NCI-H446 (cell line): Measurements from ENCODE around the gene TMEM123.
A peak's percentile ranks its signal among the peaks of the same experiment; 100 is the strongest.

Experiments
- DNase-seq, 2 experiments: peaks; one replicate each; lab custom pipeline; 2025; lab: John Stamatoyannopoulos, UW

The TMEM123 gene

DNA sequence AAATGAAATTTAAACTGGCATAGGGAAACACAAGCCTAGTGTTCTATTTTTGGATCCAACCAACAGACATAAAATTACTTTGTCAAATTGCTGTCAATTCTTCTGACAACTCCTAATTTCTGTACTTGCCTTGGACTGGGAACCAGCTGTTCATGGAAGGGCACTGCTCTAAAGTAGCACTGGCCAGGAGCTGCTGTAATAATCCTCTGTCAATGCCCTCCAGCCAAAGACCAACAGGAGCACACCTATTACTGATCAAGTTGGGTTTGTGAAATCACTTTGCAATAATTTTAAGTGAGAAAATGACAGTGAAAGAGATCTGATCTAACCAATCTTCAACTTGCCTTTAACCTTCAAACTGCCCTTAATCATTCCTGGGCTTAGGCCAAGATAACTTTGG, 18.9 kb upstream of the TMEM123 start:
- no peak for DNase-seq

DNA sequence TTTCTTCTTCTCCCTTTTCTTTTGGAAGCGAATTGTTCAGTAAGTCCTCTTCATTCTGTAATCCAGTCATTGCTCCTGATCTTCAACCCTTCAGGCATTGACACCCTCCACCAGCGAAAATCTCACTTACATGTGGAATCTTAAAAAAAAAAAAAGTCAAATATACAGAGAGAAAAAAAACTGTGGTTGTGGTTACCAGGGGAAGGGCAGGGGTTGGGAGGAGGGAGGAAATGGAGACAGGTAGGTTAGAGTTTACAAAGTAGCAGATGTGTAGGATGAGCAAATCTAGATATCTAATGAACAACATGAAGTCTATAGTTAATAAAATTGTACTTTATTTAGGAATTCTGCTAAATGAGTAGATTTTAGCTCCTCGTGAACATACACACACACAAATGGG, 17.7 kb upstream of the TMEM123 start:
- no peak for DNase-seq

DNA sequence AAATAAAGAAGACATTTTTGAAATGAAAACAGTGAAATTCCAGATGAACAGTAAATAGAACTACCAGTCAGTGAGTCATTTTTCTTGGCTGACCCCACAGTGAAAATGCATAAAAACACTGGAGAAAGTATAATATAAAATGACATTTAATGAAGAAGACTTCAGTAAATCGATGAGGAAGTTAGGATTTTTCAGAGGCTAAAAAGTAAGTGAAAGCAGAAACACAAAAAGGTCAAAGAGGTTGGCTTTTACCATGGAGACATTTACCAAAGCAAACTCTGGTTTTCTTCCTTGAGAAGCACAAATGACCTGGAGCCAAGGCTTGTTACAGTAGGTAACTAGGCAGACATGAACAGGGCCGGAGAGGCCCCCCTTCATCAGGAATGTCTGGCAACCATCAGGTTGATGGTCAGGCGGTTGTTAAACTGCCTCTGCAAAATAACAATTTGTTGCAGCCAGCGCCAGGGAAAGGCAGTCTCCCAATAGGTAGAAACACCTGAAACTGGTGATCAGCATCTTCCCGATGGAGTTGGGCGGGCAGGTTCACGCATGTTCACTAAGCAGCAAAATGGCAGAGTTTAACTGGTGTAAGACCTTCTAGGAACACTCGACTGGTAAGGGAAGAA, 16.7 kb upstream of the TMEM123 start:
- no peak for DNase-seq

DNA sequence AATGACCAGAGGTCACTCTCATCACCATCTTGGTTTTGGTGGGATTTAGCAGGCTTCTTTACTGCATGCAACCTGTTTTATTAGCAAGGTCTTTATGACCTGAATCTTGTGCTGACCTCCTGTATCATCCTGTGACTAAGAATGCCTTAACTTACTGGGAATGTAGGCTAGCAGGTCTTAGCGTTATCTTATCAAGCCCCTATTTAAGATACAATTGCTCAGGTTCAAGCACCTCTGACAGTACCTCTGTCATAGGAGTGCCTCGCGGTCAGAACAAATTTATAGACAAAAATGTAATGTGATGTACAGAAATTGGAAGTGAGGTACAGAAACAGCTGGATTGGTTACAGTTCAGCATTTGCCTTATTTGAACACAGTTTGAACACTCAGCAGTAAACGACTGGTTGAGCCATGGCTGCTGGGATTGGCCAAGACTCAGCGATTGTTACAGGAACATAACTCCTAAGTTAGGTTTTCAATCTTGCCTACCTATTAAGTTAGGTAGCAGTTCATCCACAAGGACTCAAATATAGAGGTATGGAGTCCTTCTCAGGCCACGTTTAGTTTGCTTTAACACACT, 16.1 kb upstream of the TMEM123 start:
- DNase-seq: no peak

DNA sequence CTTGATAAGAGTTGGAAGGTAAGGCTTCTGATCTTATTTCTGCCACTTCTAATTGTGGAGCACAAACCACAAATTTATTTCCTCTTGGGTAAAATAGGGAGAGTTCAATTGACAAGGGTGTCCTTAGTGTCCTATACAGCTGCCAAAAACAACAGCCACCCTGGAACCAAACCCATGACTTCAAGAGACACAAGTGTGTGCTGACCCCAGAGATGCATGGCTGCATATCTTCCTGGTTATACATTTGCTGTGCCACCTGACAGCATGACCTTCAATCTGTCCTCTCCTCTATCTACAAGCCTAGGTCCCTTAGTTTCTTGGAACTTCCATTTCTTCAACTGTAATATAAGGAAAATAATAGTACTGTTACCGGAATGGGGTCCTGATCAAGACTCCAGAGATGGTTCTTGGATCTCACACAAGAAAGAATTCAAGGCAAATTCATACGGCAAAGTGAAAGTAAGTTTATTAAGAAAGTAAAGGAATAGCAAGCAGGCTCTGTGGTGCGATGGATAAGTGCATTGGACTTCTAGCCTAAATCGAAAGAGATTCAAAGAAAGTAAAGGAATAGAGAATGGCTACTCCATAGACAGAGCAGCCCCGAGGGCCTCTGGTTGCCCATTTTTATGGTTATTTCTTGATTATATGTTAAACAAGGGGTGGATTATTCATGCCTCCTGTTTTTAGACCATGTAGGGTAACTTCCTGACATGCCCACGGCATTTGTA, 15.5 kb upstream of the TMEM123 start:
- no peak for DNase-seq

DNA sequence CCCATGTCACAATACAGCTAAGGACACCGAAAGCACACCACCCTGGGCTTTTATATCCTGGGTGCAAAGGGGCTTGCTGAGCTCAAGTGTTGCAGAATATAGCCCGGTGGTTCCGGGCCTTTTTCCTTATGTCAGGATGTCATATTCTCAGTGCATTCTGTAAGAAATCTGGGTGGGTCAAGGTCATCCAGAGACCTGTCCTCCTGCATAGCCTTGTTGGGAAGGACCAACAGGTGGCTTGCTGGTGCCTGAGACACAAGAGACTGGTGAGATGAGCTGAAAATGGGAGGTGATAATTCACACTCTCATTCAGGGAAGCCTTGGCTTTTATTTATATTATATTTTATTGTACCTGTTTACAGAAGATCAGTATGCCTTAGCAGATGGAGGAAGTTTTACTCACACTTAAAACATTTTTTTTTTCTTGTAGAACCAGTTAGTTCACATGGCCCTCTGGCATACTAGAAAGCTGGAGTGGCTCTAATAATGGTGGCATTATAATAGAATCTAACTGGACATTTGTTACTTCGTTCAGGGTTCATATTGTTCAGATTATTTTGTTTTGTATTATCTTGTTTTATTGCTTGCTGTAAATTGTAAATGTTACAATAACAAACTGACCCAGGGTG, 14.6 kb upstream of the TMEM123 start:
- no peak for DNase-seq

DNA sequence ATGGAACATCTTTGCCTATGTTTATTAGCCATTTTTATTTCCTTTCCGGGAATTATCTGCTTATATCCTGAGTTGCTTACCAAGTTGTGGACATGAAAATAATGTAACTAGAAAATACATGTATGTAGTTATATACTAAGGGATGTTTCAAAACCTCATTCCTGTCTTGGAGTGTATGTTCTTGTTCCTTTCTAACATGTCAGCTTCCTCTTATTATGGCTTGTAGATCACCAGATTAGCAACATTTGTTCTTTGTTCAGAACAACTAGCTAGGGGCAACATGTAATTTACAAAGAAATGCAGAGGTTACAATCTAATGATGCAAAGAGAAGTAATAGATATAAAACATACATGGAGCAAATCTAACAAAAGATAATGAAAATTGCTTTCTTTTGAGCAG, 13.1 kb upstream of the TMEM123 start:
- DNase-seq: no peak

DNA sequence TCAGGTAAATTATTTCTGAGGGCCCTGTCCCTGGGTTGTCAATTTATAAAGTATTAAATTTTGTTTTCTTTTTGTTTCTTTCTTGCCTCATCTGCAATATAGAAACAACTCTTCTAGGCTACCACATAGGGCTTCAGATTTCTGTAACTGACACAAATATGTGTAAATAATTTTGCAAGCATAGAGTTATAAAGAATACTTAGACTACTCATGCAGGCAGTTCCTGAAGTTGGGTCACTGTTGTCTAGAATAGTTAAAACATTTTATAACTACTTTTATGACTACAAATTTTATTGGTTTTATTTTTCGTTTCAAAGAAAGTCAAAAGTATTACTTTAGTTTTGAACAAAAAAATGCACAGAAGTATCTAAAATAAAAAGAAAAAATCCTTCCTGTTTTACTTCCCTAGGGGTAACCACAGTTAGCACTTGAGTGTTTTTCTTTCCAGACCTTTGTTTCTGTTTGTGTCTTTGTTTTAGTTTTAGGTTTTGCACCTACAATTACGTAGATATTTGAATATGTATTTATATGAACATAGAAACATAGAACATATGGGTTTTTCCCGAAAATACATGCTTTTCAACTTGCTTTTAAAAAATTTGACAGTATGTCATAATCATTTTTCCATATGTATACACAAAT, 12.4 kb upstream of the TMEM123 start:
- no peak for DNase-seq

DNA sequence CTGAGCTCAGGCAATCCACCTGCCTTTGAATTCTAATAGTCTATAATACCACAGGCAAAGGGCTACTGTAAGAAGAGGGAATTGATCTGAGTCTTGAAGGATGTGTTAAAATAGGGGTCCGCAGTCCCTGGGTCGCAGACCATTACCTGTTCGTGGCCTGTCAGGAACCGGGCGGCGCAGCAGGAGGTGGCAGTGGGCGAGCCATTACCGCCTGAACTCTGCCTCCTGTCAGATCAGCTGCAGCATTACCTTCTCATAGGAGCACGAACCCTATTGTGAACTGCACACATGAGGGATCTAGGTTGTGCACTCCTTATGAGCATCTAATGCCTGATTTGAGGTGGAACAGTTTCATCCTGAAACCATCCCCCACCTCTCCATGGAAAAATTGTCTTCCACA, 11.5 kb upstream of the TMEM123 start:
- DNase-seq: no peak

DNA sequence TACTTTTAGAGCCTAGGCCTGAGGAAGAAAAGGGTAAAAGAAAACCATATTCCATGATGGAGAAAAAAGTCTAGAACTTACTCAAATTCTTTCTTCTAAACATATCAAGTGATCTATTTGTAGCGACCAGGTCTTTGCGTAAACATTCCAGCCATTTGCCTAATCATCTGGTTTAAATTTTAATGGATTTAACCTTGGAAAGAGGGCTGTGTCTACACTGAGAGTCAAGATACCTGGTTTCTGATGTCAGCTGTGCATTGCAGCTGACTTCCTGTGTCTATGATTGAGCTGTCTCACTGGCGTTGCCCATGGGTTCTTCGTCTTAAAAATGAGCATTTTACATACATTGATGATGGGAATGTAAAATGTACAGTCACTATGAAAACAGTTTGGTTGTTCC, 10.0 kb upstream of the TMEM123 start:
- no peak for DNase-seq

DNA sequence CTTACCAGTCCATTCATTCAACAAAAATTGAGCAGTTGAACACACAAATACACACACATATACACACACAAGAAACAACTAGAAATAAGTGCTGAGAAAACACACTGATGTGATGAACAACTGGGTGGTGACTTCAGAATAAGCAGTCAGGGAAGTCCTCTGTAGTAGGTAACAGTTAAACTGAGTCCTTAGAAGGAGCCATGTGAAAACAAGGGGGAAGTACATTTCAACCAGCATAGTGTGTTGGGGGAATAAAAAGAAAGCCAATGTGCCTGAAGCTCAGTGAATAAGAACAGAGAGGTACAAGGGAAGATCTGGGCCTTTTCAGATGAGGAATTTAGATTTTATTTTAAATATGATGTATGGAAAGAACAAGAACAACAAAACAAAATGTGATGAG, 6.8 kb upstream of the TMEM123 start:
- DNase-seq: no peak

DNA sequence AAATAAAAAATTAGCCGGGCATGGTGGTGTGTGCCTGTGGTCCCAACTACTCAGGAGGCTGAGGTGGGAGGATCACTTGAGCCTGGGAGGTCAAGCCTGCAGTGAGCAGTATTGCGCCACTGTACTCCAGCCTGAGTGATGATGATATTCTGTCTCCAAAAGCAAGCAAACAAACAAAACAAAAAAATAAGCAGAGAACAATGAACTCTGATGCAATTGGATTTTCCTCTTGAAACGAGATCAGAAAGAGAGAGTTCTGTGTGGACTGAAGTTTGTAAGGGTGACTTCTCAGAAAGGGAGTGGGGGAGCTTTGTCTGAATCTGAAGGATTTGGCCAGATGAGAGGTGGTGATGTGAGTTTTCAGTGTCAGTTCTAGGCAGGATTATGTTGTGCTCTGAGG, 6.0 kb upstream of the TMEM123 start:
- DNase-seq: no peak

DNA sequence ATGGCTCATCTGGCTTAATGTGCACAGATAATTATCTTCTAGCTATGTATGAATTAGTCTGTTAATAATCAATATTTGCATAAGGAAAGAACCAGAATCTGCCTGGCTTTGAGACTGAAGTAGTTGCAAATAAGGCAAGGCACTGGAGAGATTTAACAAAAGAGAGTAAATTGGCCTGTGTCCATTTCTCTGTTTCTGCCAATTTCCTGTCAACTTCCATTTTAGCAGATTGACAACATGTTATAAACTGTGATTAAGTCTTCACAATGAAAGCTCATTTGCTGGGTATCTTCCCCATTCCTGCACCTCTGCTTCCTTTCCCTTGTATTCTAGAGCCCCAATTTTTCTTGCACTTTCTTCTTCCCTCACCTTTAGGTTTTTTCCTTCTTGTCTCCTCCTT, 5.3 kb upstream of the TMEM123 start:
- peak; percentile 46 to 58 for DNase-seq

DNA sequence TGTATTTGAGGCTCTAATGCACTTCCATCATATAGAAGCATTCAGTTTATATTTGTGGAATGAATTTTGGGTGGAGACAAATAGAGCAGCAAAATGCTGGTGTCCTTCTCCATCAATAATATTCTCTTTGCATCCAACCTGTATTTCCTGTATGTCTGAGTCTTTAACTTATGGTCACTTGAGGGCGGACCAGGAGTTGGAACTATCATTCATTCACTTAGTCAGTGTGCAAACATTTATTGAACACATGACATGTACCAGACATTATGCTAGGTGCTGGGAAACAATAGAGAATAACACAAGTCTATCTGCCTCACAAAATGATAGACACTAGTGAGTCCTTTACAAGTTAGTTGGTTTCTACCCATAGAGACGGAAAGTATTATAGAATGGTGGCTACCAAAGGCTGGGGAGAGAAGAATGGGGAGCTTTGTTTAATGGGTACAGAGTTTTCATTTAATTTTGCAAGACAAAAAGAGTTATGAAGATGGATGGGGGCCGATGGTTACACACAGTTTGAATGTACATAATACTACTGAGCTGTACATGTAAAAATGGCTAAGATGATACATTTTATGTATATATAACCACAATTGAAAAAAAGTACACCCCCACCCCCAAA, 4.6 kb upstream of the TMEM123 start:
- DNase-seq: no peak

DNA sequence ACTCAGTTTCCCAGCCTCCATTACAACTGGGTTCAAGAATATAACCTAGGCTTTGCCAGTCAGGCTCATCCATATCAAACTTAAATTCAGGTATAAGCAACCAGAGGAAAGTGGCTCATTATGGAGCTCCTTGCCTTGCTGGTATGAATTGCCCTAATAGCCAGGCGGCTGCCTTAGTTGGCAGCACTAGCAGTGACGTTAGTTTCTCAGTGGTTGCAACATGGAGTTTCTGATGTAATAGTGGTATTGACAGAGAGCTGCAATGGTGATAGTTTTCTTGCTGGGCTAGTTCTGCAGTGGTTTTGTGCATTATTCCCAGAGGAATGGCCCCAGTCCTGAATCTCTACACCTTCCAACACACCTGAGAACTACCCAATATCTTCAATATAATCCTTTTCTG, 3.8 kb upstream of the TMEM123 start:
- no peak for DNase-seq

DNA sequence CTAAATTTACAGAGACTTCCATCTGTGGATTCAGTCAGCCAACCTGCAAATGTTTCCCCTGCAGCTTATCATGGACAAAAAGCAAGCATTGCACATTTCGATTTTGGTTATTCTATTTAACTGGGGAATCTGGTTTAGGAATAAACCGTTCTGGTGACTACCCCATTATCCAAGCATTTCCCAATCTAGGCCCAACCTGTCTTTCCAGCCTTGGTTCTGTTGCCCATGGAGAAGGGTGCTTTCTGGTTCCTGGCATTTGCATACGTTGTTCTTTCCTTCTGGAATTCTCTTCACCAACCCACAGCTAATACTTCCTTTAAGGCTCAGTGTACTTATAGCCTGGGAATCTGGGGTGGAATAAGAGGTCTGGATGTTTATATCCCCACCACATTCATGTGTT, 1.4 kb upstream of the TMEM123 start:
- no peak for DNase-seq

DNA sequence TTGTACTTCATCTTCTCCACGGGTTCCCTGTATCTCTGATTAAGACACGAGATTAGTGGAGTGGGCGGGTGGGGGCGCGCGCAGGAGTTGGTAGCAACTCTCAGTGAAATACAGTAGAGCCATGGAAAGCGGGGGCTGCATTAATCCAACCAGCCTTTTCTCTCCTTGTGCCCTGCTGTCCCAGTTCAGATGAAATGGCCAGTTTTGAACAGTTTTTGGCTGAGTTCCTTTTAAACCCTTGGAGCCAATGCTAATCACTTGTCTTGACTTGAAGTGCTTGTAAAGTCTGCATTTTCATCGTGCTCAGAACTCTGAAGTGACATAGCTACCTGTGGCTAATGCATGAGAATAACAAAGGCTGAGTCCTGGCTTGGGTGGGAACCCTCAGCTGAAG, 734 bp upstream of the TMEM123 start:
- DNase-seq: no peak

DNA sequence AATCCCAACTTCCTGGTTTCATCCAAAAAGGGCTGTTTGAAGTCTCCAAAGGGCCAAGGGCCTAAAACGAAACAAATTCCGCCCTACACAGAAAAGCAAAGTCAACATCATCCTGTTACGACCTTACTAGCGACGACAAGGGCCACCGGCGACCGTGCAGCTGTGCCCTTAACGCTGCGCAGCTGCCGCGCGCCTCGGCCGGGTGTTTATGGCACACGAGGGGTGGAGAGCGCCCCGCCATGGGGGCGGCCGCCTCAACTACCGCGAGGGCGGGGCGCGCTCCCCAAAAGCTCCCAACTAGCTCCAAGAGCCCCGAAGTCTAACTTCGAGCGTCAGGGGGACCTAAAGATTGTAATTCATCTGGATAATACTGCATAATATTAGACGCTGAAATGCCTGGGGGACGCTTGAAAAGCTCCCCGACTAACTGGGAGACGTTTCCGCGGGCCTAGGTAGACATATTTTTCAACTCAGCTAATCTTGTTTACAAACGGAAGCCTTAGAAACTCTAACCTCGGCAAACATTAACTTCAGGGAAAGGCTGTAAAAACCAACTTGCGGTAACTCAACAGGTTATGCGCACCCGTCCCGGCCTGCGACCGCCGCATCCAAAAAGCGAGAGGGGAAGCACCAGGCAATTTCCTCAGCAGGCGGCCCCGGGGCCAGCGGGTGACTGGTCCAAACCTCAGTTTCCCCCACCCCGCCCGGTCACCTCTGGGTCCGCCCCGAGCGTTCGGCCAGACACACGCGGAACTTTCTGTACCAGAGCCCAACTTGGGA, 694 bp downstream of the TMEM123 start:
- DNase-seq: peak; percentile 33 to 48

DNA sequence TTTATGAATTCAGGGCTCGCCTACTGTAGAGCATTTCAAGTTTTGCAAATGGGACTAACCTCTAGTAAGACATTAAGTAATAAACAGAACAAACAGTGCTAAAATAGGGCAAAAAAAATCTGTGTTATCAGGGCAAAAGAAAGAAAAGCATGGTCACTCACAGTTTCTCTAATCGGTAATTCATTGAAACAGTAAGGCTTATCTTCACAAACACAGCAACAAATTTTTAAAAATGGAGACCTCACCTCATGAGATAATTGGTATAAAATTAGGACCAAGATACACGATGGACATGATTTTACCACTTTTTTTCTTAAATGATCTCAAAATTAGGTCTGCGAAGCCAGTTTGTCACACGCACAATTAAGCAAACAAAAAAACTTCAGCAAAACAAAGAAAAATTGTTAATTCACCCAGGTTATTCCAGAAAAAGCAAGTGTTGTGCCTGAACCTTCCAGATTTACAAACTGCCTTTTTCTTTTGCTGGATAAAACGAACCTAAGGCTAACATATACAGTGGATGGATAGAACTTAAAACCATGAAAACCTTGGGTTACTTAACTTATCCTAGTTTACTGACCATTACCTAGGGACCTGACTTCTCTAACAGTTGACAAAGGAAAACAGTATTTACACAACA, 1.4 kb downstream of the TMEM123 start:
- no peak for DNase-seq

DNA sequence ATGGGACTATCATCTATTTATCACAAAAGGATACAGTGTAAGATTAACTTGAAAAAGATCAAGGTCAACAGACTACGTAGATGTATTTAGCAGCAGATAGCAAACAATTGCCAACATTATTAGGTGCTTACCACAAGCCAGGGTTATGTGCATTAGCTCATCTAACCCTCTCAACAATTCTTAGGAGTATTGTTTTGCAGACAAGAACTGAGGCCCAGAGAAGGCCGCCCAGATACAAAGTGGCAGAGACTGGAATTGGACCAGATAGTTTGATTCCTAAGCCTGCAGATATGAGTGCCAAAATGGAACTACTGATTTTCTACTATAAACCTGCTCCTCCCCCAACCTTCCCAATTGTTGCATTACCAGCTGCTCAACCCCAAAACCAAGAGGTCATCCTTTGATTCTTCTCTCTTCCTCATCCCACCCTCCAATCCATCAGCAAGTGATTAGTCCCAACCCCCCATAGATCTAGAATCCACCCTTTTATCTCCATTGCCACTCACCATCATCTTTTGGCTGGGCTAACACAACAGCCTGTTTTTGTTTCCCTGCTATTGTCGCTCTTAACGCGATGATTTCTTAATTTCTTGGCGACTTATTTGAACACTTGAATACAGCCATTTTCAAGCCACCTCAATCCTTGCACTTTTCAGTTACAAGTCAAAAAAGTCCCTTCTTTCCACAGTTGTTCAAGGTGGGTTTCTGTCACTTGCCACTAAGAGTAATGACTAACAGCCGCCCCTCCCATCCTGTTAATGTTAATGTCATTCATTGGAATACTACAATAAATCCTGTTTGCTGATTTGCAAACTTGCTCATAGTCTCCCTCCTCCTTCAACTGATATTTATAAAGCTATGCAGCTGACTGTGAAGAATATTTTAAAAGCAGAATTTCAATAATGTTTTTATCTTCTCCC, 2.7 kb downstream of the TMEM123 start:
- DNase-seq: no peak
